ENCODE data around the gene RANGAP1. TPM values are rescaled to one million over a fixed set of nuclear protein-coding genes. Genes with fewer than 3 reads are reported as not detected.

RANGAP1 gene
- total and polyA plus RNA-seq, 2 of the 13 experiments (the other 11 are each of a cell fraction or from before 2014, with no cell fraction given): 51.8 to 83.9 TPM

DNA sequence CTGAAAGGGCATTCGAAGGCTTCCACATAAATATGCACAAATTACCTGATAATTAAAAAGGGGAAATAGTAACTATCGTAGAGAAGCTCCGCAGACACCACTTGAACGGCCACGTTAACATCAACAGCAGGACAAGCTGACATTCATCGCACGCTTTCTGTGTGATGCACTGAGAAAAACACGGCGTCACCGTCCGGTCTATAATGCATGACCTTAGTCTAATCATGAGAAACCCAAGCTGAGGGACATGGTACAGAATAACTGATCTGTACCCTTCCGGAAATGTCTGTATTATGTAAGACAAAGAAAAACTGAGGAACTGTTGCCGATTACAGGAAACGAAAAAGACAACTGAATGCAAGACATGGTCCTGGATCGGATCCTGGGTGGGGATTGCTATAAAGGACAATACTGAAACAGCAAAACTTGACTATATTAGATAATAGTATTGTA lies 678 bp upstream of the RANGAP1 start (continued):
- TF ChIP-seq, protein P1, sequence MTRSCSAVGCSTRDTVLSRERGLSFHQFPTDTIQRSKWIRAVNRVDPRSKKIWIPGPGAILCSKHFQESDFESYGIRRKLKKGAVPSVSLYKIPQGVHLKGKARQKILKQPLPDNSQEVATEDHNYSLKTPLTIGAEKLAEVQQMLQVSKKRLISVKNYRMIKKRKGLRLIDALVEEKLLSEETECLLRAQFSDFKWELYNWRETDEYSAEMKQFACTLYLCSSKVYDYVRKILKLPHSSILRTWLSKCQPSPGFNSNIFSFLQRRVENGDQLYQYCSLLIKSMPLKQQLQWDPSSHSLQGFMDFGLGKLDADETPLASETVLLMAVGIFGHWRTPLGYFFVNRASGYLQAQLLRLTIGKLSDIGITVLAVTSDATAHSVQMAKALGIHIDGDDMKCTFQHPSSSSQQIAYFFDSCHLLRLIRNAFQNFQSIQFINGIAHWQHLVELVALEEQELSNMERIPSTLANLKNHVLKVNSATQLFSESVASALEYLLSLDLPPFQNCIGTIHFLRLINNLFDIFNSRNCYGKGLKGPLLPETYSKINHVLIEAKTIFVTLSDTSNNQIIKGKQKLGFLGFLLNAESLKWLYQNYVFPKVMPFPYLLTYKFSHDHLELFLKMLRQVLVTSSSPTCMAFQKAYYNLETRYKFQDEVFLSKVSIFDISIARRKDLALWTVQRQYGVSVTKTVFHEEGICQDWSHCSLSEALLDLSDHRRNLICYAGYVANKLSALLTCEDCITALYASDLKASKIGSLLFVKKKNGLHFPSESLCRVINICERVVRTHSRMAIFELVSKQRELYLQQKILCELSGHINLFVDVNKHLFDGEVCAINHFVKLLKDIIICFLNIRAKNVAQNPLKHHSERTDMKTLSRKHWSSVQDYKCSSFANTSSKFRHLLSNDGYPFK (CRISPR knock-in tag; IDR thresholded peaks at IDR 0.05; ENCODE audit: borderline replicate concordance): no peak
- TF ChIP-seq, protein P2, sequence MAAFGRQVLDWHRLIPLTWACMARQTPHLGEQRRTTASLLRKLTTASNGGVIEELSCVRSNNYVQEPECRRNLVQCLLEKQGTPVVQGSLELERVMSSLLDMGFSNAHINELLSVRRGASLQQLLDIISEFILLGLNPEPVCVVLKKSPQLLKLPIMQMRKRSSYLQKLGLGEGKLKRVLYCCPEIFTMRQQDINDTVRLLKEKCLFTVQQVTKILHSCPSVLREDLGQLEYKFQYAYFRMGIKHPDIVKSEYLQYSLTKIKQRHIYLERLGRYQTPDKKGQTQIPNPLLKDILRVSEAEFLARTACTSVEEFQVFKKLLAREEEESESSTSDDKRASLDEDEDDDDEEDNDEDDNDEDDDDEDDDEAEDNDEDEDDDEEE (CRISPR knock-in tag; IDR thresholded peaks at IDR 0.05): no peak
- TF ChIP-seq NFIB (CRISPR knock-in tag; IDR thresholded peaks at IDR 0.05; ENCODE audit: borderline replicate concordance): no peak
- no peak for TF ChIP-seq MEF2D (CRISPR knock-in tag; IDR thresholded peaks at IDR 0.05)
- no peak for TF ChIP-seq ZNF747 (CRISPR knock-in tag; IDR thresholded peaks at IDR 0.05; ENCODE audit: borderline replicate concordance)
- TF ChIP-seq MXD4 (CRISPR knock-in tag; IDR thresholded peaks at IDR 0.05): no peak
- TF ChIP-seq NCOR1 (IDR thresholded peaks at IDR 0.05; ENCODE audit: borderline replicate concordance, low read length): no peak
- 0 out of 2 replicates have a peak, but pooled peaks have one; percentile 40 for TF ChIP-seq CEBPG (CRISPR knock-in tag; IDR thresholded peaks at IDR 0.05)
- TF ChIP-seq ZKSCAN8 (CRISPR knock-in tag; IDR thresholded peaks at IDR 0.05; ENCODE audit: borderline replicate concordance): no peak
- TF ChIP-seq MYNN (CRISPR knock-in tag; IDR thresholded peaks at IDR 0.05; ENCODE audit: low read depth): no peak
- TF ChIP-seq, protein P3, sequence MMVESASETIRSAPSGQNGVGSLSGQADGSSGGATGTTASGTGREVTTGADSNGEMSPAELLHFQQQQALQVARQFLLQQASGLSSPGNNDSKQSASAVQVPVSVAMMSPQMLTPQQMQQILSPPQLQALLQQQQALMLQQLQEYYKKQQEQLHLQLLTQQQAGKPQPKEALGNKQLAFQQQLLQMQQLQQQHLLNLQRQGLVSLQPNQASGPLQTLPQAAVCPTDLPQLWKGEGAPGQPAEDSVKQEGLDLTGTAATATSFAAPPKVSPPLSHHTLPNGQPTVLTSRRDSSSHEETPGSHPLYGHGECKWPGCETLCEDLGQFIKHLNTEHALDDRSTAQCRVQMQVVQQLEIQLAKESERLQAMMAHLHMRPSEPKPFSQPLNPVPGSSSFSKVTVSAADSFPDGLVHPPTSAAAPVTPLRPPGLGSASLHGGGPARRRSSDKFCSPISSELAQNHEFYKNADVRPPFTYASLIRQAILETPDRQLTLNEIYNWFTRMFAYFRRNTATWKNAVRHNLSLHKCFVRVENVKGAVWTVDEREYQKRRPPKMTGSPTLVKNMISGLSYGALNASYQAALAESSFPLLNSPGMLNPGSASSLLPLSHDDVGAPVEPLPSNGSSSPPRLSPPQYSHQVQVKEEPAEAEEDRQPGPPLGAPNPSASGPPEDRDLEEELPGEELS (CRISPR knock-in tag; IDR thresholded peaks at IDR 0.05): 0 out of 2 replicates have a peak, but pooled peaks have one; percentile 22
- TF ChIP-seq, protein P4, sequence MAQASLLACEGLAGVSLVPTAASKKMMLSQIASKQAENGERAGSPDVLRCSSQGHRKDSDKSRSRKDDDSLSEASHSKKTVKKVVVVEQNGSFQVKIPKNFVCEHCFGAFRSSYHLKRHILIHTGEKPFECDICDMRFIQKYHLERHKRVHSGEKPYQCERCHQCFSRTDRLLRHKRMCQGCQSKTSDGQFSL (CRISPR knock-in tag; IDR thresholded peaks at IDR 0.05): no peak
- TF ChIP-seq, protein P5, sequence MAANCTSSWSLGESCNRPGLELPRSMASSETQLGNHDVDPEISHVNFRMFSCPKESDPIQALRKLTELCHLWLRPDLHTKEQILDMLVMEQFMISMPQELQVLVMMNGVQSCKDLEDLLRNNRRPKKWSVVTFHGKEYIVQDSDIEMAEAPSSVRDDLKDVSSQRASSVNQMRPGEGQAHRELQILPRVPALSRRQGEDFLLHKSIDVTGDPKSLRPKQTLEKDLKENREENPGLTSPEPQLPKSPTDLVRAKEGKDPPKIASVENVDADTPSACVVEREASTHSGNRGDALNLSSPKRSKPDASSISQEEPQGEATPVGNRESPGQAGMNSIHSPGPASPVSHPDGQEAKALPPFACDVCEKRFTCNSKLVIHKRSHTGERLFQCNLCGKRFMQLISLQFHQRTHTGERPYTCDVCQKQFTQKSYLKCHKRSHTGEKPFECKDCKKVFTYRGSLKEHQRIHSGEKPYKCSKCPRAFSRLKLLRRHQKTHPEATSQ (CRISPR knock-in tag; IDR thresholded peaks at IDR 0.05; ENCODE audit: borderline replicate concordance): 0 out of 2 replicates have a peak, but pooled peaks have one; percentile 26
- TF ChIP-seq ZNF343 (CRISPR knock-in tag; IDR thresholded peaks at IDR 0.05): no peak
- TF ChIP-seq, protein P6, sequence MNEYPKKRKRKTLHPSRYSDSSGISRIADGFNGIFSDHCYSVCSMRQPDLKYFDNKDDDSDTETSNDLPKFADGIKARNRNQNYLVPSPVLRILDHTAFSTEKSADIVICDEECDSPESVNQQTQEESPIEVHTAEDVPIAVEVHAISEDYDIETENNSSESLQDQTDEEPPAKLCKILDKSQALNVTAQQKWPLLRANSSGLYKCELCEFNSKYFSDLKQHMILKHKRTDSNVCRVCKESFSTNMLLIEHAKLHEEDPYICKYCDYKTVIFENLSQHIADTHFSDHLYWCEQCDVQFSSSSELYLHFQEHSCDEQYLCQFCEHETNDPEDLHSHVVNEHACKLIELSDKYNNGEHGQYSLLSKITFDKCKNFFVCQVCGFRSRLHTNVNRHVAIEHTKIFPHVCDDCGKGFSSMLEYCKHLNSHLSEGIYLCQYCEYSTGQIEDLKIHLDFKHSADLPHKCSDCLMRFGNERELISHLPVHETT (CRISPR knock-in tag; conservative IDR thresholded peaks at IDR 0.05): no peak
- TF ChIP-seq RXRA (CRISPR knock-in tag; IDR thresholded peaks at IDR 0.05): no peak
- no peak for TF ChIP-seq ZNF775 (CRISPR knock-in tag; IDR thresholded peaks at IDR 0.05; ENCODE audit: borderline replicate concordance)
- TF ChIP-seq U2AF1 (optimal IDR thresholded peaks at IDR 0.05; ENCODE audit: low read depth, low read length): no peak
- TF ChIP-seq, protein P7, sequence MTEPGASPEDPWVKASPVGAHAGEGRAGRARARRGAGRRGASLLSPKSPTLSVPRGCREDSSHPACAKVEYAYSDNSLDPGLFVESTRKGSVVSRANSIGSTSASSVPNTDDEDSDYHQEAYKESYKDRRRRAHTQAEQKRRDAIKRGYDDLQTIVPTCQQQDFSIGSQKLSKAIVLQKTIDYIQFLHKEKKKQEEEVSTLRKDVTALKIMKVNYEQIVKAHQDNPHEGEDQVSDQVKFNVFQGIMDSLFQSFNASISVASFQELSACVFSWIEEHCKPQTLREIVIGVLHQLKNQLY (CRISPR knock-in tag; IDR thresholded peaks at IDR 0.05): no peak; the same call in 1 of the 2 replicates
- TF ChIP-seq HHEX (CRISPR knock-in tag; IDR thresholded peaks at IDR 0.05): no peak
- TF ChIP-seq MAFG (CRISPR knock-in tag; IDR thresholded peaks at IDR 0.05): no peak
